ENCODE data around the gene CSPG5. TPM values are rescaled to one million over a fixed set of nuclear protein-coding genes. Genes with fewer than 3 reads are reported as not detected.

Gene CSPG5
- total RNA-seq, 2 experiments from 2014 or later: 0.39 TPM; not detected in 1

DNA sequence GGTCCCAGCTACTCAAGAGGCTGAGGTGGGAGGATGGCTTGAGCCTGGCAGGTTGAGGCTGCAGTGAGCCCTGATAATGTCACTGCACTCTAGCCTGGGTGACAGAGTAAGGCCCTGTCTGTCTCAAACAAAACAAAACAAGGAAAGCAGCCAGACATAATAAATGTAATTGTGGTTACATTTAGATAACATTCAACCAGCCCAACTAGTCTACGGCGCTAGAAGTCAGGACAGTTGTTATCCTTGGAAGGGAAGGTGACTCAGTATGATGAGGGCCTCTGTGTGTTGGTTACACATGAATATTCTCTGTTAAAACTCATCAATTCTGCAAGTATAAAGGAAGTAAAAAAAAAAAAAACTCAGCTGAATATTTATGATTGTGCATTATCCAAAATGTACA lies 27.0 kb upstream of the CSPG5 start:
- Mint-ChIP-seq H3K9me3 (no peaks in the 10 kb centered on the region), H3K4me1 (ENCODE audit: low read depth) (no peaks in the 10 kb centered on the region), H3K4me3 (no peak overlapping the region), H3K27ac (no peak overlapping the region), H3K36me3 (ENCODE audit: low read depth) (peaks cover 86% of the 10 kb centered on the region), H3K27me3 (no peaks in the 10 kb centered on the region)
- DNase-seq: no peak
- Histone ChIP-seq H3K9me3 (ENCODE audit: control insufficient read depth in 1 of 2, insufficient read depth in 1 of 2, low read length in 2 of 2) (no peaks in the 10 kb centered on the region), H3K4me3 (ENCODE audit: low read length) (no peak overlapping the region), H3K36me3 (ENCODE audit: insufficient read depth, low read length) (peaks cover 78% of the 10 kb centered on the region), H3K4me1 (ENCODE audit: insufficient read depth, low read length) (no peaks in the 10 kb centered on the region), H3K27ac (ENCODE audit: low read depth in 1 of 2, low read length in 2 of 2) (no peak overlapping the region), H3K27me3 (ENCODE audit: control insufficient read depth in 1 of 2, insufficient read depth in 2 of 2, low read length in 2 of 2) (no peaks in the 10 kb centered on the region)
- no peak for ATAC-seq (ENCODE audit: poor library complexity)
- intact Hi-C loops (cut with DNase I, micrococcal nuclease): no loop called here
- ChIA-PET POLR2A (no interaction called here), CTCF (interaction anchor here (1.1 kb wide), 1 partner anchor 9 kb away, joined by 4 read pairs; no protein-coding TSS in a partner anchor)
- TF ChIP-seq, protein P1, sequence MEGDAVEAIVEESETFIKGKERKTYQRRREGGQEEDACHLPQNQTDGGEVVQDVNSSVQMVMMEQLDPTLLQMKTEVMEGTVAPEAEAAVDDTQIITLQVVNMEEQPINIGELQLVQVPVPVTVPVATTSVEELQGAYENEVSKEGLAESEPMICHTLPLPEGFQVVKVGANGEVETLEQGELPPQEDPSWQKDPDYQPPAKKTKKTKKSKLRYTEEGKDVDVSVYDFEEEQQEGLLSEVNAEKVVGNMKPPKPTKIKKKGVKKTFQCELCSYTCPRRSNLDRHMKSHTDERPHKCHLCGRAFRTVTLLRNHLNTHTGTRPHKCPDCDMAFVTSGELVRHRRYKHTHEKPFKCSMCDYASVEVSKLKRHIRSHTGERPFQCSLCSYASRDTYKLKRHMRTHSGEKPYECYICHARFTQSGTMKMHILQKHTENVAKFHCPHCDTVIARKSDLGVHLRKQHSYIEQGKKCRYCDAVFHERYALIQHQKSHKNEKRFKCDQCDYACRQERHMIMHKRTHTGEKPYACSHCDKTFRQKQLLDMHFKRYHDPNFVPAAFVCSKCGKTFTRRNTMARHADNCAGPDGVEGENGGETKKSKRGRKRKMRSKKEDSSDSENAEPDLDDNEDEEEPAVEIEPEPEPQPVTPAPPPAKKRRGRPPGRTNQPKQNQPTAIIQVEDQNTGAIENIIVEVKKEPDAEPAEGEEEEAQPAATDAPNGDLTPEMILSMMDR (IDR thresholded peaks at IDR 0.05): no peak

- H3K36me3 Mint-ChIP-seq (ENCODE audit: low read depth): peaks cover 83% of the 10 kb centered on the region
- POLR2A ChIA-PET: no interaction called here
- H3K36me3 ChIP-seq (ENCODE audit: insufficient read depth, low read length): peaks cover 79% of the 10 kb centered on the region
Observed at GRCh38 chr3:47604145-47604544, 25.5 kb upstream of the CSPG5 start.

GRCh38 chr3:47603332-47603731 lies 24.7 kb upstream of the CSPG5 start:
- H3K36me3 Mint-ChIP-seq (ENCODE audit: low read depth): peaks cover 82% of the 10 kb centered on the region
- TF ChIP-seq, protein P1 (IDR thresholded peaks at IDR 0.05): no peak

More at GRCh38 chr3:47604145-47604544, 25.5 kb upstream of the CSPG5 start:
- ATAC-seq (ENCODE audit: poor library complexity): no peak
- intact Hi-C loops (cut with DNase I, micrococcal nuclease): no loop called here
- no peak overlapping the region for H3K27ac ChIP-seq (ENCODE audit: low read depth in 1 of 2, low read length in 2 of 2)
- Mint-ChIP-seq H3K27me3 (no peaks in the 10 kb centered on the region), H3K27ac (no peak overlapping the region), H3K4me1 (ENCODE audit: low read depth) (no peaks in the 10 kb centered on the region), H3K4me3 (no peak overlapping the region), H3K9me3 (no peaks in the 10 kb centered on the region)
- no peaks in the 10 kb centered on the region for H3K4me1 ChIP-seq (ENCODE audit: insufficient read depth, low read length)
- TF ChIP-seq, protein P1 (IDR thresholded peaks at IDR 0.05): no peak
- DNase-seq: no peak
- H3K9me3 ChIP-seq (ENCODE audit: control insufficient read depth in 1 of 2, insufficient read depth in 1 of 2, low read length in 2 of 2): no peaks in the 10 kb centered on the region
- no peak overlapping the region for H3K4me3 ChIP-seq (ENCODE audit: low read length)
- CTCF ChIA-PET: interaction anchor here (1.0 kb wide), 1 partner anchor 15 kb away, joined by 4 read pairs; no protein-coding TSS in a partner anchor
- H3K27me3 ChIP-seq (ENCODE audit: control insufficient read depth in 1 of 2, insufficient read depth in 2 of 2, low read length in 2 of 2): no peaks in the 10 kb centered on the region

More at GRCh38 chr3:47603332-47603731, 24.7 kb upstream of the CSPG5 start:
- ATAC-seq (ENCODE audit: poor library complexity) (no peak), DNase-seq (no peak)
- no peaks in the 10 kb centered on the region for H3K27me3 Mint-ChIP-seq
- no peak overlapping the region for H3K27ac Mint-ChIP-seq
- intact Hi-C loops (cut with DNase I, micrococcal nuclease): no loop called here
- no peak overlapping the region for H3K4me3 ChIP-seq (ENCODE audit: low read length)
- H3K9me3 Mint-ChIP-seq: no peaks in the 10 kb centered on the region
- H3K4me1 ChIP-seq (ENCODE audit: insufficient read depth, low read length): no peaks in the 10 kb centered on the region
- no peaks in the 10 kb centered on the region for H3K4me1 Mint-ChIP-seq (ENCODE audit: low read depth)
- no peak overlapping the region for H3K4me3 Mint-ChIP-seq
- H3K36me3 ChIP-seq (ENCODE audit: insufficient read depth, low read length): peaks cover 77% of the 10 kb centered on the region
- no peaks in the 10 kb centered on the region for H3K27me3 ChIP-seq (ENCODE audit: control insufficient read depth in 1 of 2, insufficient read depth in 2 of 2, low read length in 2 of 2)
- POLR2A ChIA-PET: no interaction called here
- CTCF ChIA-PET: no interaction called here
- no peak overlapping the region for H3K27ac ChIP-seq (ENCODE audit: low read depth in 1 of 2, low read length in 2 of 2)
- no peaks in the 10 kb centered on the region for H3K9me3 ChIP-seq (ENCODE audit: control insufficient read depth in 1 of 2, insufficient read depth in 1 of 2, low read length in 2 of 2)

Measured in CD4-positive, alpha-beta T cell (primary cell).